Adrenal gland (tissue), 5 donors: ENCODE data around the gene MOSPD3.

Source experiments
- POLR2A ChIP-seq, 2 donors: fragments of 450-650 bp; IDR thresholded peaks; one replicate each; pipeline ENCODE4 v1.6.1; 2017; ENCODE audit warnings: antibody characterized with exemption in 2 of 2, mild to moderate bottlenecking in 2 of 2, moderate library complexity in 1 of 2
- TF ChIP-seq, protein P1 (sequence below), 6 experiments: fragments of 450-650 bp in 4 of 6; fragments of 200-600 bp in 2 of 6; sonication (generic) in 1 of 6; IDR thresholded peaks; 1 replicate in 5 of 6; 2 replicates in 1 of 6; pipeline versions ENCODE4 v1.5.1 to v1.8.0; 2016 to 2021; ENCODE audit warnings: antibody characterized with exemption in 6 of 6, mild to moderate bottlenecking in 2 of 6, moderate library complexity in 1 of 6
- donor health status: DM: no; HTN: no; CAD: no.

DNA sequence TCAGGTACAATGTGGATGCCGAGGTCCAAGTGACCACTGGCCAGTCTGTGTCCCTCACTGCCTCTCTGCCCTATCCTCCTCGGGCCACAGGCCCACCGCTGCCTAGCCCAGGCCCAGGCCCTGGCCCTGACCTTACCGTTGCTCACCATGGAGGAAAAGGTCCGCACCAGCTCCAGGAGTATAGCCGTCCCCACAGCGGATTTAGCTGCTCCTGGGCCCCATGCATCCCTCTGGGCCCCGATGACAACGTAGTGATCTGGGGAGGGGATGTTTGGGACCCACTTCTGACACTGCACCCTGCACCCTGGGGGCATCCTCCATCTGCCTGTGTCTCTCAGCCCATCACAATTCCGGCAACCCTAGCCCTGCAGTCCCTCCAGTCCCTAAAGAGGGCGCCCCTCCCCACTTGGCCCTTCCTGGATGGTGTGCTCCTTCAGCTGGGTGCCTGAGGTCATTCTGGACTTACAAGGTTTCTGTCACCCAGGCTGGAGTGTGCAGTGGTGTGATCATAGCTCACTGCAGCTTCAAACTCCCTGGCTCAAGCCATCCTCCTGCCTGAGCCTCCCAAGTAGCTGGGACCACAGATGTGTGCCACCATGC, 16.9 kb downstream of the MOSPD3 start:
- TF ChIP-seq, protein P1, sequence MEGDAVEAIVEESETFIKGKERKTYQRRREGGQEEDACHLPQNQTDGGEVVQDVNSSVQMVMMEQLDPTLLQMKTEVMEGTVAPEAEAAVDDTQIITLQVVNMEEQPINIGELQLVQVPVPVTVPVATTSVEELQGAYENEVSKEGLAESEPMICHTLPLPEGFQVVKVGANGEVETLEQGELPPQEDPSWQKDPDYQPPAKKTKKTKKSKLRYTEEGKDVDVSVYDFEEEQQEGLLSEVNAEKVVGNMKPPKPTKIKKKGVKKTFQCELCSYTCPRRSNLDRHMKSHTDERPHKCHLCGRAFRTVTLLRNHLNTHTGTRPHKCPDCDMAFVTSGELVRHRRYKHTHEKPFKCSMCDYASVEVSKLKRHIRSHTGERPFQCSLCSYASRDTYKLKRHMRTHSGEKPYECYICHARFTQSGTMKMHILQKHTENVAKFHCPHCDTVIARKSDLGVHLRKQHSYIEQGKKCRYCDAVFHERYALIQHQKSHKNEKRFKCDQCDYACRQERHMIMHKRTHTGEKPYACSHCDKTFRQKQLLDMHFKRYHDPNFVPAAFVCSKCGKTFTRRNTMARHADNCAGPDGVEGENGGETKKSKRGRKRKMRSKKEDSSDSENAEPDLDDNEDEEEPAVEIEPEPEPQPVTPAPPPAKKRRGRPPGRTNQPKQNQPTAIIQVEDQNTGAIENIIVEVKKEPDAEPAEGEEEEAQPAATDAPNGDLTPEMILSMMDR (IDR thresholded peaks at IDR 0.05), result peak in 3 of 6 experiments; percentile 16 to 32 (median 24)
- TF ChIP-seq POLR2A (IDR thresholded peaks at IDR 0.05), result no peak
